ENCODE results near the gene TTLL6.
"Not testable (repeated sequence)": the region's sequence is repeated elsewhere in the genome, so short reads cannot be mapped to it uniquely, and the experiment has no call there.

The TTLL6 gene

DNA sequence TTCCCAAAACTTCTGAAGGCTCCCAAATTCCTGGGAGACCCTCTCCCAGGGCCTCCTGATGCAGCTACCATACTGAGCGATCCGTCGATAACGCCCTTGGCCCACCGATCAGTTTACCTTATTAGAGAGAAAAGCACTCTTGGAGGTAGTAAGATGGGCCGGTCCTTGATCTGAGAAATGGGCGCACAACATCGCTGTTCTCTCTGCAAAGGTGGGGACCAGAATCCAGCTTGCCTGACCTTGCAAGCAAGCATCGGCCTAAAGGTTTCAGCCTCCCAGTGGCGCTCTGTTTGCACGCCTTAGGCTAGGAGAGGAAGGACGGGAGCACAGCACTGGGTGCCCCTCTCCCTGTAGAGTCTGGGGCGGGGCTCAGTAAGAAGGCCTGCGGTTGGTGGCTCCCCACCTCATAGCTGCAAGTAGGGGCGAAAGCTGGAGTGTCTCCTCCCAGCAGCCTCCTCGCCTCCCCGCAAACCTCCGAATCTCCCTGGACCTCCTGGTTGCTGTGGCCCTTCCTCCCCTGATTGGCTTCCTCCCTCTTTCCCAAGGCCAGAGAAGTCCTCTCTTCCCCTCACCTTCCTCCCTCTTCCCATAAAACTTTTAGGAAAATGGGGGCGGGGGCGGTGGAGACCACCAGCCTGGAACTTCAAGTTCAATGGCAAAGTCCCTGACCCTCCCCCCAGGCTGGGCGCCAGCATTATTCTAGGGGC lies 94.7 kb downstream of the TTLL6 start, which contains the start of gene PRAC1:
PRAC1 (minus strand) TSS at position 318 of the 707 bp plus-strand sequence; CDS start at position 192, 126 bp downstream.
- DNase-seq: no peak

DNA sequence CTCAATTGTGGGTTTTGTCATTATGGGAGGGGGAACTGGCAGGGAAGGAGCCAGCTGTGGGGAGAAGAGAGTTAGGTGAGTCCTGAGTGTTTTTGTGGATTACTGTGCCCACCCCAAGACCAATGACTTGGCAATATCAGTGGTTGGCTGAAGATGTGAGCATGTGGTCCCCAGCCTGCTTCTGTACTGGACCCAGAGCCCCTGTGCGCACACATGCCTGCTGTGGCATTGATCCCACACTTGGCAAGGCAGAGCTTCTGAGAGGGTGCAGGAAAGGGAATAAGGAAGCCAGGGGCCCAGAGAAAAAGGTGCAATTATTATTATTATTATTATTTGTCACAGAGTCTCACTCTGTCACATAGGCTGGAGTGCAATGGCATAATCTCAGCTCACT lies 96.0 kb downstream of the TTLL6 start:
- no peak for DNase-seq

DNA sequence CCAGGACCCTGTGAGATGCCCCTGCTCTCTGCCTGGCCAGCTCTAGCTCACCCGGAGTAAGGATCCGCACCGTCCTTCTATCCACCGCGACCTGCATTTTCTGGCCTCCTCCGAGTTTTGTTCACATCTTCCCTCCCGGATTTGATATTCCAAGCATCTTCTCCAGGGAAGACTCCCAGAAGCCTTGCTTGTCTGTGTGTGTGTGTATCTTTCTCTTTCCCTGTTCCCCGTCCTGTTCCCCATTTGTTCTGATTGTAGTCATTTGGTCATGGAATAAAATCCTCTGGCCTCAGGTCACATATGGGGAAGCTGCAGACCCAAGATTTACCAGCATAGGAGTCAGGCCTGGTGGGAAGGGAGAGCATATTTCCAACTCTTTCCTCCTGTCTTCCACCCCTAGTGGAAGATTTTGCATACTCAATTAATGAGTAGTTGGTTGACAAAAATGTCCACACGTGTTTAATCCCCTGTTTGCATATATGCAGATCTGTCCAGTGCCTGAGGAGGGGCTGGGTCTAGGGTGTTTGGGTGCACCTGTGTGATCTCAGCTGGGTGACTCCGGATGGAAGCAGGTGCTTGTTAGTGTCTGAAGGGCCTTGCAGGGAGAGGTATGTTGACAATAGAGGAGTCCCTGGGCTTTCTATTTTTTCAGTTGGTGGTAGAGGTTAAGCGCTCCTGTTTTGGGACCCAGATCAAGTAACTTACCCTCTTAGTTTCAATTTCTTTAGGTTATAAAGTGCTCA lies 96.6 kb downstream of the TTLL6 start:
- DNase-seq: no peak

DNA sequence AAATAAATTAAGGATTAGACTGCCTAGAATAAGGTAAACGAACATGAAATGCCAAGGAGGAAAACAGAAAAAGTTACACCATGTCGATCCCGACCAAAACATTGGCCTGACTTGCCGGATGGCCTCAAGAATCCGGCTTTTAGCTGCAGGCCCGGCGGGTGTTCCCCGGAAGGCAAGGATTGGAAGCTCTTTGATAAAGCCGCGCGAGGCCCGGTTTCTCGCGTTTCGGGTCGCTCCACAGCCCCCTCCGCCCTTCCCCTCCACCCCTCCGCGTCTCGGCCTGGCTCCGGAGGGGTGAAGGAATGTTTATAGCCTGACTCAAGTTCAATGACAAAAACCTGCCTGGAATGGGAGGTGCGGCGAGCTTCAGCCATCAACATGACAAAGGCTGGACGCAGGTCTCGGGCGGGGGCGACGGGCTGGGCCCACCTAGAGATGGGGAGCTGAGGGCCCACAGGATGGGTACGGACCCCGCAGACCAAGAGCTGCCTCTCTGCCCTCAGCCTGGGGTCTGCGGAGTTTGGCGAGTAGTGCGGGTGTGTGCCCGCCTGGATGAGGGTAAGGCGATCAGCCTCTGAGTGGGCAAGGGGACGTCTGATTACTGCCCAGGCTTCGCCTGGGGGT lies 97.3 kb downstream of the TTLL6 start:
- DNase-seq: no peak

GRCh38 chr17:48718761-48719641 lies 98.0 kb downstream of the TTLL6 start:
- DNase-seq: no peak

DNA sequence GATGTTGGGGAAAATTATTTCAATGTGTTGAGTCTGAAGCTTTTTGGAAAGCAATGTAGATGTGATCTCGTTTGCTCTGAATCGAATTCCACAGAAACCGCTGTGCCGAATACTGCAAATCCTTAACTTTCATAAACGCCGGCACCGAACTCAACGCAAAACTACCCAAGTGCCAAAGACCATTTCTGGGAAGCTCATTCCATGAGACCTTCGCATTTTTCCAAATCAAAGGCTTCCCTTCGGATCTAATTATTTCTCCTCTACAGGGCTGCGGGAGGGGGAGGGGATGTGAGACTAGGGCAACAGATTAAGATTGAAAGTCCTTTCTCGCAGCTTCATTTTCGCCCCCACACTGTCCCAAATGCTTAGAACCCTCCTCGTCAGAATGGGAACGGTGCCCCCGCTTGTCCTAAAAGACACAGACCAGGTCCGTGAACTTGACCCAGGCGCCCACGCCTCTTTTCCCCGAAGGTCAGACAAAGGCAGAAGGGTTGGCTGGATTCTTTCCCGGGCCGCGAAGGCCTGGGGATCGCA lies 98.7 kb downstream of the TTLL6 start:
- DNase-seq: no peak

GRCh38 chr17:48717367-48718226 lies 99.4 kb downstream of the TTLL6 start:
- no peak for DNase-seq

DNA sequence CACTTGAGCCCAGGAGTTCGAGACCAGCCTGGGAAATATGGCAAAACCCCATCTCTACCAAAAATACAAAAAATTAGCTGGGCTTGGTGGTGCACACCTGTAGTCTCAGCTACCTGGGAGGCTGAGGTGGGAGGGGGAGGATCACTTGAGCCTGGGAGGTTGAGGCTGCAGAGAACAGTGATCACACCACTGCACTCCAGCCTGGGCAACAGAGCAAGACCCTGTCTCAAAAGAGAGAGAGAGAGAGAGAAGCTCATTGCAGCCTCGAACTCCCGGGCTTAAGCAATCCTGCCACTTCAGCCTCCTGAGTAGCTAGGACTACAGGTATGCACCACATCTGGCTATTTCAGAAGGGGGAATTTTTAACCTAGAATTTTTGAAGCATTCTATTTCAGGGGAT lies 100.5 kb downstream of the TTLL6 start:
- not testable (repeated sequence) for DNase-seq

GRCh38 chr17:48715496-48716399 lies 101.3 kb downstream of the TTLL6 start:
- DNase-seq: peak in 1 of 2 experiments; percentile 23

Data from AML-193 (cell line).